Measurements from ENCODE around the gene GPHN.

GRCh38 chr14:67068251-67068650 lies 560.3 kb downstream of the GPHN start:
- no peak for TF ChIP-seq CTCF (IDR thresholded peaks at IDR 0.05)
- no peak for TF ChIP-seq POLR2A (IDR thresholded peaks at IDR 0.05)
- TF ChIP-seq EP300 (IDR thresholded peaks at IDR 0.05), result no peak
